Osteoblast (primary cell): Measurements from ENCODE around the gene RPL31. TPM values are rescaled to one million over a fixed set of nuclear protein-coding genes. Genes with fewer than 3 reads are reported as not detected.
A peak's percentile ranks its signal among the peaks of the same experiment; 100 is the strongest.

Source experiments
- DNase-seq: peaks from one replicate; pipeline ENCODE4 v3.0.0; 2011; ENCODE audit warnings: low spot score, mixed read lengths; ENCODE audit not compliant: insufficient read length; ENCODE audit errors: missing footprints
- H2AFZ ChIP-seq: 2 replicates; pipeline ENCODE4 v1.6.0; 2011; ENCODE audit warnings: mild to moderate bottlenecking, low read length
- H3K27ac ChIP-seq: 2 replicates; pipeline ENCODE4 v1.5.1; 2011; ENCODE audit warnings: mild to moderate bottlenecking, low read depth, low read length, moderate library complexity
- H3K27me3 ChIP-seq: 2 replicates; pipeline ENCODE4 v1.6.0; 2012; ENCODE audit warnings: mild to moderate bottlenecking, control low read depth, inconsistent platforms, low read length, moderate library complexity; ENCODE audit not compliant: insufficient read depth
- H3K36me3 ChIP-seq: 2 replicates; pipeline ENCODE4 v1.5.1; 2011; ENCODE audit warnings: mild to moderate bottlenecking, low read length, control low read depth, moderate library complexity; ENCODE audit not compliant: insufficient read depth
- H3K4me1 ChIP-seq: 2 replicates; pipeline ENCODE4 v1.5.1; 2011; ENCODE audit warnings: mild to moderate bottlenecking, low read length, control low read depth, moderate library complexity; ENCODE audit not compliant: insufficient read depth
- H3K4me2 ChIP-seq: 2 replicates; pipeline ENCODE4 v1.6.0; 2011; ENCODE audit warnings: mild to moderate bottlenecking, low read length; ENCODE audit not compliant: insufficient read depth
- H3K4me3 ChIP-seq: fragments of 200-600 bp; sonication (generic); 3 replicates; pipeline ENCODE4 v1.5.1; 2012; ENCODE audit warnings: mild to moderate bottlenecking, low read length, inconsistent platforms; ENCODE audit not compliant: insufficient read depth
- H3K79me2 ChIP-seq: 2 replicates; pipeline ENCODE4 v1.6.0; 2012; ENCODE audit warnings: mild to moderate bottlenecking, low read length, control low read depth, inconsistent platforms; ENCODE audit not compliant: insufficient read depth
- H3K9me3 ChIP-seq: 2 replicates; pipeline ENCODE4 v1.5.1; 2011; ENCODE audit warnings: low read depth, low read length, control low read depth
- H4K20me1 ChIP-seq: 2 replicates; pipeline ENCODE4 v1.6.0; 2012; ENCODE audit warnings: mild to moderate bottlenecking, low read length, control low read depth; ENCODE audit not compliant: insufficient read depth
- total RNA-seq: library from RNA; depleted of rRNA; stranded (reverse); fragments of >200 nt; gene quantifications from 2 replicates; pipeline ENCODE4 v1.2.3, GENCODE V29; 2012
- TF ChIP-seq, protein P1 (sequence below): IDR thresholded peaks from 2 replicates; pipeline ENCODE4 v1.5.1; 2011; ENCODE audit warnings: mild to moderate bottlenecking, low read depth, low read length, moderate library complexity; ENCODE audit errors: extremely low read depth

The RPL31 gene
- total RNA-seq, 1 donor = 760 TPM

DNA sequence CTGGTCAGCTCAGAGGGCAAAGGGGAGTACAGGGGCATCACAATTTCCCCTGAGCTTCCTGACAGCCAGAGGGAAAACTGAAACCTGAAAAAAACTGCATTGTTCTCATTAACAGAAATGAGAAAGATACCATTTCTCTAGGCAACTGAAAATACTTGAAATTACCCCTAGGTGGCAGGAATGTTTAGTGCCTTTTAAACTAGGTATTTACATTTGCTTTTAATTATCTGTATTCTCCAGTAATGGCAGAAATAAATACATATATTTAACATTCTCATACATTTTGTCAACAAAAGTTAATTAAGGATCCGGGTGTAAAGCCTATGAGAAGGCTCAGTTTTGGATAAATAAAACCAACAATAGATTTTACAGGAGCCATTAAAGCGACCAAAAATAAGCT, 34.5 kb downstream of the RPL31 start:
- Histone ChIP-seq H3K9me3 (no peaks in the 10 kb centered on the region), H3K27me3 (no peaks in the 10 kb centered on the region), H3K4me2 (no peak overlapping the region), H3K36me3 (no peaks in the 10 kb centered on the region), H3K79me2 (no peaks in the 10 kb centered on the region), H3K27ac (no peak overlapping the region), H4K20me1 (no peaks in the 10 kb centered on the region), H2AFZ (no peak overlapping the region), H3K4me1 (no peaks in the 10 kb centered on the region), H3K4me3 (no peak overlapping the region)
- TF ChIP-seq, protein P1, sequence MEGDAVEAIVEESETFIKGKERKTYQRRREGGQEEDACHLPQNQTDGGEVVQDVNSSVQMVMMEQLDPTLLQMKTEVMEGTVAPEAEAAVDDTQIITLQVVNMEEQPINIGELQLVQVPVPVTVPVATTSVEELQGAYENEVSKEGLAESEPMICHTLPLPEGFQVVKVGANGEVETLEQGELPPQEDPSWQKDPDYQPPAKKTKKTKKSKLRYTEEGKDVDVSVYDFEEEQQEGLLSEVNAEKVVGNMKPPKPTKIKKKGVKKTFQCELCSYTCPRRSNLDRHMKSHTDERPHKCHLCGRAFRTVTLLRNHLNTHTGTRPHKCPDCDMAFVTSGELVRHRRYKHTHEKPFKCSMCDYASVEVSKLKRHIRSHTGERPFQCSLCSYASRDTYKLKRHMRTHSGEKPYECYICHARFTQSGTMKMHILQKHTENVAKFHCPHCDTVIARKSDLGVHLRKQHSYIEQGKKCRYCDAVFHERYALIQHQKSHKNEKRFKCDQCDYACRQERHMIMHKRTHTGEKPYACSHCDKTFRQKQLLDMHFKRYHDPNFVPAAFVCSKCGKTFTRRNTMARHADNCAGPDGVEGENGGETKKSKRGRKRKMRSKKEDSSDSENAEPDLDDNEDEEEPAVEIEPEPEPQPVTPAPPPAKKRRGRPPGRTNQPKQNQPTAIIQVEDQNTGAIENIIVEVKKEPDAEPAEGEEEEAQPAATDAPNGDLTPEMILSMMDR = peak; percentile 56
- DNase-seq = peak; percentile 39

DNA sequence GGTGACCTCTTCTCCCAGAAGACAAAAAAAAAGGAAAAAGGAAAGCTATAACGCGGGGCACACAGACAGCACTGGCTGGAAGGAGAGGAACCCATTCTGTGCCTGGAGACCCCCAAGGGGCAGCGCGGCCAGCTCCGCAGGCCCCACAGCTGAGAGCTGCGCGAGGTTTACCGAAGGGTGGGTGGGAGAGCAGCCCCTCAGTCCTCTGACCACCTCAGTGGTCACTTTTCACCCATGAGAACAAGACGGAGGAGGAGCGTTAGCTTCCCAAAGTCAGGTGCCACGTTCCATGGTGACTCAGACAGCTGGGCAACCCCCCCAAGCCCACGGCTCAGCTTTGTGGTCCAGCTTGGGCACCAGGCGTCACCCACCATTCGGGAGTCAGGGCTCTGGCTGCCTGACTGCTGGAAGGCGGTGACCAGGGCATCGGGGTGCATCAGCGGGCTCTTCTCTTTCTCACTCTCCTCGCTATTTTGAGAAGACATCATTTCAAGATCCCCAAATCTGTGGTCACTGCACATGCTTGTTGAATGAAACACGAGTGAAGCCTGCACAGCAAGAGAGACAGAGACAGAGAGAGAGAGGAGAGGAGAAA, 35.2 kb downstream of the RPL31 start:
- no peak overlapping the region for H3K4me3 ChIP-seq
- DNase-seq = peak; percentile 22
- TF ChIP-seq, protein P1 = no peak
- no peaks in the 10 kb centered on the region for H4K20me1 ChIP-seq
- H3K4me1 ChIP-seq = no peaks in the 10 kb centered on the region
- no peak overlapping the region for H3K4me2 ChIP-seq
- peaks cover 1% of the 10 kb centered on the region for H3K27me3 ChIP-seq
- no peaks in the 10 kb centered on the region for H3K9me3 ChIP-seq
- no peaks in the 10 kb centered on the region for H3K79me2 ChIP-seq
- H3K36me3 ChIP-seq = no peaks in the 10 kb centered on the region
- no peak overlapping the region for H3K27ac ChIP-seq
- no peak overlapping the region for H2AFZ ChIP-seq

DNA sequence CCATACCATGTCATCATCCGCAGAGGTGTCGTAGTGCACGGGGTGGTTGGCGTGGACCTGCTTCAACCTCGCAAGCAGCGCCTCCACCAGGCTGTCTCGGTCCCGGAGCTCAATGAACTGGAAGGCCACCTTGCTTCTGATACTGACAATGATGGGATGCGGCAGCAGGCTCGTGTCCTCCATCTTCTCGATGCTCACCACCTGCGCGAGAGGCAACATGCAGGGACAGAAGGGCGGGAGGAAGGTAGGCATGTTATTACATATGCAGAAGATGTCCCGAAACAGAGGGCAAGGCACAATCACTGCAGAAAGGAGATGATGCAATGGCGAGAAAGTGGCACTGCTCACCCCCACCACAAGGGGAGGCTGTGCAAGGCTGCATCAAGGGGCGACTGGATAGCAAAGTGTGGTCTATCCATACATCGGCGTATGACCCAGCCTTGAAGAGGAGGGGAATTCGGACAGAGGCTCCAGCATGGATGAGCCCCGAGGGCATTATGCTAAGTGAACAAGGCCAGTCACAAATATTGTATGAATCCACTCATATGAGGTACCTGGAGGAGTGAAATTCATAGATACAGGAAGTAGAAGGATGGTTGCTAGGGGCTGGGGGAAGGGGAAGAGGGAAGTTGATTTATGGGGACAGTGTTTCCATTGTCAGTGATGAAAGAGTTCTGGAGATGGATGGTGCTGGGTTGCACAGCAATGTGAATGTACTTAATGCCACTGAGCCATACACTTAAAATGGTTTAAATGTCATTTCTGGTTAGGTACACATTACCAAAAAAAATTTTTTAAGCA, 36.6 kb downstream of the RPL31 start:
- Histone ChIP-seq H3K79me2 (no peaks in the 10 kb centered on the region), H3K4me2 (no peak overlapping the region), H2AFZ (no peak overlapping the region), H3K27me3 (peaks cover 7% of the 10 kb centered on the region), H3K4me1 (no peaks in the 10 kb centered on the region), H3K27ac (no peak overlapping the region), H3K9me3 (no peaks in the 10 kb centered on the region), H3K36me3 (no peaks in the 10 kb centered on the region), H4K20me1 (no peaks in the 10 kb centered on the region), H3K4me3 (no peak overlapping the region)
- TF ChIP-seq, protein P1 = peak; percentile 48
- DNase-seq = peak; percentile 54

DNA sequence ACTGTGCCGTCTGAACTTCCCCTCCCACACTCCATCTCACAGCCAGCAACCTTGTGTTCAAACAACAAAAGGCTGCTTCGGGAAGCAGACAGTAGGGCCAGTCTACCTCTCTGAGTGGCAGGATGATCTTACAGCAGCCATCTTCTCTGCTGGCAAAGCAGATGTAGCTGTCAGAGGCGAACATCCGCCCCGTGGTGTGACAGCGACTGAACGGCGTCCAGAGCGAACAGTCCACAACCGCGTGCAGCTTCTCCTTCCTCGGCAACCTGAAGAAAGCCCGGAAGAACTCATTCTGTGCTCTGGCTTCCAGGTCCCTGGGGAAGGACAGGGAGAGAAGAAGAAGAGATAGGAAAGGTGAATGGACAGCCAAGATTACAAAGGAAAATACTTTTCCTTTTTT, 38.0 kb downstream of the RPL31 start:
- no peak overlapping the region for H2AFZ ChIP-seq
- TF ChIP-seq, protein P1 = no peak
- no peak overlapping the region for H3K27ac ChIP-seq
- no peak overlapping the region for H3K4me3 ChIP-seq
- H3K36me3 ChIP-seq = no peaks in the 10 kb centered on the region
- no peak overlapping the region for H3K4me2 ChIP-seq
- no peaks in the 10 kb centered on the region for H3K79me2 ChIP-seq
- no peaks in the 10 kb centered on the region for H3K4me1 ChIP-seq
- DNase-seq = no peak
- H4K20me1 ChIP-seq = no peaks in the 10 kb centered on the region
- peaks cover 7% of the 10 kb centered on the region for H3K27me3 ChIP-seq
- no peaks in the 10 kb centered on the region for H3K9me3 ChIP-seq
